Activated naive CD8-positive, alpha-beta T cell treated with anti-CD3 and anti-CD28 coated beads, Interleukin-2, amount 10 ng/mL, durations not matched to agents 7 days and 5 days (primary cell): ENCODE data around the gene NHLRC2. TPM values are rescaled to one million over a fixed set of nuclear protein-coding genes. Genes with fewer than 3 reads are reported as not detected.

Source experiments
- ATAC-seq: fragments of 150-1000 bp; cut with Tn5 transposase; one replicate; pipeline ENCODE4 v1.10.0; 2021; ENCODE audit warnings: low read depth, moderate library complexity
- POLR2A ChIA-PET: fragments of 350-600 bp; sonication (Branson Sonifier 250); formaldehyde crosslinking; loops from one replicate; lab custom pipeline; 2021; ENCODE audit warnings: antibody characterized with exemption; lab: Charles Lee
- DNase-seq: peaks from one replicate; pipeline ENCODE4 v3.0.0; 2021
- H3K27ac Mint-ChIP-seq: one replicate; pipeline ENCODE4 v1.8.0; 2022; ENCODE audit warnings: mild to moderate bottlenecking, mixed read lengths
- H3K27me3 Mint-ChIP-seq: one replicate; pipeline ENCODE4 v1.8.0; 2022; ENCODE audit warnings: mild to moderate bottlenecking, moderate library complexity, mixed read lengths
- H3K36me3 Mint-ChIP-seq: one replicate; pipeline ENCODE4 v1.8.0; 2021; ENCODE audit warnings: mild to moderate bottlenecking, mixed read lengths
- H3K4me1 Mint-ChIP-seq: one replicate; pipeline ENCODE4 v1.8.0; 2021; ENCODE audit warnings: mixed read lengths
- H3K4me3 Mint-ChIP-seq: one replicate; pipeline ENCODE4 v1.8.0; 2022; ENCODE audit warnings: mild to moderate bottlenecking, moderate library complexity, mixed read lengths
- H3K9me3 Mint-ChIP-seq: one replicate; pipeline ENCODE4 v1.8.0; 2021; ENCODE audit warnings: mixed read lengths
- total RNA-seq, 2 experiments: library from RNA; stranded (reverse); gene quantifications; one replicate each; pipeline ENCODE4 v1.2.3, GENCODE V29; 2021

Gene NHLRC2
- total RNA-seq, 2 experiments from 2014 or later = 26.3 to 26.5 TPM

DNA sequence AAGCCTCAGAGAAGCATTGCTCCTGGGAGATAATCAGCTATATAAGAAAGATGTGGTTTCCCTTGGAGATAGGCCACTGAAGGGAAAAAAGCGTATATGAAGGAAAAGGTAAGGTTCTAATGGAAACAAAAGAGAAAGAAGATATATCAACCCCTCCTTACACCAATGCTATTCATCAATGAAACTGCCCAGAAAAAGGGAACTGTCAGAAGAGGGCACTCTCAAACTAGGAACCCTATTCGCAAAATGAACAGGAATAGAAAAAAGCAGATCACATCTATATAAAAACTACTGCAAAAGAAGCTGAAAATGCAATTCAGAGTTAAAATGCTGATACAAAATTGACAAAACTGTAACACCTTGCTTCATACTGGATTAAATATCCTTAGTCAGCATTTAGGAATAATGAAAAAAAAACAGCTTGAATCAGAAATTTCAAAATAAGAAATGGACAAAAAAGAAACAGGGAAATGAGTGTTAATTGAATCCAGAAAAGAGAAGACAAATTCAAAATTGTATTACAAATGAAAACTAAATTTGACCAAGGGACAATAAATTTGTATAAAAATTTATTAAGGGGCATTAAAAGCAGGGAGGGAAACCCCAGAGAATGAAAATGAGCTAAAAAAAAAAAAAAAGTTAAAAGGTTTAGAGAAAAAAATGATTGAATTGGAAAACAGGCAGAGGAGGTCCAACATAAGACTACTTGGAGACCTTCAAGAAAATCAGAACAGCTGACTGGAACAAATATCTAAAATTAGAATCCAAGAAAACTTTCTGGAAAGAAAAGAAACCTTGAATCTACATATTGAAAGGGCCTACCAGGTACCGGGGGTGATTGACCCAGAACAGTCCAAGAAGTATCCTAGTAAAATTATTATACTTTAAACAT lies 17.9 kb downstream of the NHLRC2 start:
- Mint-ChIP-seq H3K9me3 (no peaks in the 10 kb centered on the region), H3K27me3 (no peaks in the 10 kb centered on the region), H3K36me3 (peaks cover 46% of the 10 kb centered on the region), H3K4me3 (no peak overlapping the region), H3K27ac (no peak overlapping the region), H3K4me1 (peaks cover 4% of the 10 kb centered on the region)
- POLR2A ChIA-PET = no interaction called here
- DNase-seq (no peak), ATAC-seq (no peak)

DNA sequence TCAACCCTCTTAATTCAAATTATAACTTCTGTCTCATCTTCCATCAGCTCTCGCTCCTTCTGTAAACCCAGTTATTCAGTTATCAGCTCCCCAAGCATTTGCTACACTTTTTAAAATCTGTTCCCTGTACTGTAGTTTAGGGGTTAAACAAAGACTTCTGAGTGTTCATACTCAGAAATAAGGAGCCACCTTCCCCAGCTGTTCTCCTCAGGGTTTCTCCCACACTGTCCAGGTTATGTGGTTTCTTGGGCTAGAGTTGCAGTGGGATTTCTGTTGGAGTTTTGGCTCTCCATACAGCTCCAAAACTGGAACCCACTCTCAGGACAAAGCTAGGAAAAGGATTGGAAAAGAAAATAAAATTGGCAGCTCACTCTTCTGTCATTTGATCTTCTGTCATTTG lies 20.8 kb downstream of the NHLRC2 start:
- POLR2A ChIA-PET = no interaction called here
- peaks cover 40% of the 10 kb centered on the region for H3K36me3 Mint-ChIP-seq
- H3K27ac Mint-ChIP-seq = no peak overlapping the region
- H3K9me3 Mint-ChIP-seq = no peaks in the 10 kb centered on the region
- DNase-seq (no peak), ATAC-seq (no peak)
- H3K4me3 Mint-ChIP-seq = no peak overlapping the region
- no peaks in the 10 kb centered on the region for H3K4me1 Mint-ChIP-seq
- H3K27me3 Mint-ChIP-seq = no peaks in the 10 kb centered on the region

DNA sequence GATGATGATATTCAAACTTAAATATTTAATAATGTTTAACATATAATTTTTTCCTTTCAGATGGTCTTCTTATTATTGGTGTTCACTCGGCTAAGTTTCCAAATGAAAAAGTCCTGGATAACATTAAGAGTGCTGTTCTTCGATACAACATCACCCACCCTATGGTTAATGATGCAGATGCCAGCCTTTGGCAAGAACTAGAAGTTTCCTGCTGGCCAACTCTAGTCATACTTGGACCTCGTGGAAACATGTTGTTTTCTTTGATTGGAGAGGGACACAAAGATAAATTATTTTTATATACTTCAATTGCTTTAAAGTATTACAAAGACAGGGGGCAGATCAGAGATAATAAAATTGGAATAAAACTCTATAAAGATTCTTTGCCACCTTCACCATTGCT lies 22.0 kb downstream of the NHLRC2 start:
- no peaks in the 10 kb centered on the region for H3K4me1 Mint-ChIP-seq
- DNase-seq (no peak), ATAC-seq (no peak)
- H3K4me3 Mint-ChIP-seq = no peak overlapping the region
- H3K36me3 Mint-ChIP-seq = peaks cover 41% of the 10 kb centered on the region
- POLR2A ChIA-PET = no interaction called here
- no peaks in the 10 kb centered on the region for H3K27me3 Mint-ChIP-seq
- no peak overlapping the region for H3K27ac Mint-ChIP-seq
- no peaks in the 10 kb centered on the region for H3K9me3 Mint-ChIP-seq

DNA sequence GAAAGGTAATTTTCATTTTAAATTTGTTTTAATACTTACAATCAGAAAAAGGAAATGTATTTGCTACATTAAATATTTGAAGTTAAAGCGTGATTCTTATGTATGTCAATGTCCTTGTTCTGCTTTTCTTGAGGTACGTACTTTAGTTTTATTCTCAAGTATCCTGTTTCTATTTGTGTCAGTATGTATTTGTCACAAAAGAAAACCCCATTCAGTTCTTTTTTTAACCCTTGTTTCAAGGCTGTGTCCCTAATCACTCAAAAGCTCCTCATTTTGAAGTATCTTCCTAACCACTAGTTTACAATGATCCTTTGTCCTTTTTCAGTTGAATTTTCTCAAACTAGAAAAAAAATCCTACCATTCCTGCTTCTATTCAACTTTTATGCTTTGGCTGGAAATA lies 25.2 kb downstream of the NHLRC2 start:
- DNase-seq = no peak
- no peak overlapping the region for H3K4me3 Mint-ChIP-seq
- POLR2A ChIA-PET = no interaction called here
- no peak for ATAC-seq
- no peaks in the 10 kb centered on the region for H3K9me3 Mint-ChIP-seq
- no peak overlapping the region for H3K27ac Mint-ChIP-seq
- H3K27me3 Mint-ChIP-seq = no peaks in the 10 kb centered on the region
- H3K4me1 Mint-ChIP-seq = peaks cover 10% of the 10 kb centered on the region
- peaks cover 46% of the 10 kb centered on the region for H3K36me3 Mint-ChIP-seq

DNA sequence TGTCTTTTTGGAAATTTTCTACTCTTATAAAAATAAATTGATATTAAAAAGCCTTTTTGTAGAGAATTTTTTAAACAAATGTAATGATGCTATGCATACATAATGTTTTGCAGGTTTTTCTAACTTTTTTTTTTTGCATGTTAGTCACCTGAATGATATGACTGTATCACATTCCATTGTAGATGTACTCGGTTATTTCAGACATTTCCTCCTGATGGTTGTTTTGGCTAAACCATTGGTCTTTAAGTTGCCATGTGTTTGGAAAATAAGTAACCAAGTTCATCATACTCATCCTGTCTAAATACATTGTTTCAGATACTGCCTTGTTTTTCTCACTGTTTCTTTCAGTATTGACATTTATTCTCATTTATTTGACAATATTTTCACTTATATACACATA lies 25.8 kb downstream of the NHLRC2 start:
- peaks cover 10% of the 10 kb centered on the region for H3K4me1 Mint-ChIP-seq
- no peaks in the 10 kb centered on the region for H3K27me3 Mint-ChIP-seq

DNA sequence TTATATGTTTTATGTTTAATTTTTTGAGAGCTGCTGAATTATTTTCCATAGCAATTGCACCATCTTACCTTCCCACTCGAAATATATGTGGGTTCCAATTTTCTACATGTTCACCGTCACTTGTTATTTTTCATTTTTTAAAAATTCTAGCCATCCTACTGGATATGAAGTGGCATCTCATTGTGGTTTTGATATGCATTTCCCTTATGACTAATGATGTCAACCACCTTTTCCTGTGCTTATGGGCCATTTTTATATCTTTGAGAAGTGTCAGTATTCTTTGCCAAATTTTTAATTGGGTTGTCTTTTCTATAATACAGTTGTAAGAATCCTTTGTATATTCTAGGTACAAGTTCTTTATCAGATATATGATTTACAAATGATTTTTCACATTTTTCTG lies 27.8 kb downstream of the NHLRC2 start:
- Mint-ChIP-seq H3K9me3 (no peaks in the 10 kb centered on the region), H3K27ac (no peak overlapping the region), H3K4me3 (no peak overlapping the region), H3K27me3 (no peaks in the 10 kb centered on the region), H3K36me3 (peaks cover 60% of the 10 kb centered on the region), H3K4me1 (peaks cover 10% of the 10 kb centered on the region)
- ATAC-seq = no peak
- no peak for DNase-seq
- POLR2A ChIA-PET = no interaction called here

More for the DNA sequence above, 25.8 kb downstream of the NHLRC2 start:
- no peak overlapping the region for H3K4me3 Mint-ChIP-seq
- peaks cover 44% of the 10 kb centered on the region for H3K36me3 Mint-ChIP-seq
- no peaks in the 10 kb centered on the region for H3K9me3 Mint-ChIP-seq
- ATAC-seq = no peak
- no peak overlapping the region for H3K27ac Mint-ChIP-seq
- DNase-seq = no peak
- POLR2A ChIA-PET = no interaction called here

DNA sequence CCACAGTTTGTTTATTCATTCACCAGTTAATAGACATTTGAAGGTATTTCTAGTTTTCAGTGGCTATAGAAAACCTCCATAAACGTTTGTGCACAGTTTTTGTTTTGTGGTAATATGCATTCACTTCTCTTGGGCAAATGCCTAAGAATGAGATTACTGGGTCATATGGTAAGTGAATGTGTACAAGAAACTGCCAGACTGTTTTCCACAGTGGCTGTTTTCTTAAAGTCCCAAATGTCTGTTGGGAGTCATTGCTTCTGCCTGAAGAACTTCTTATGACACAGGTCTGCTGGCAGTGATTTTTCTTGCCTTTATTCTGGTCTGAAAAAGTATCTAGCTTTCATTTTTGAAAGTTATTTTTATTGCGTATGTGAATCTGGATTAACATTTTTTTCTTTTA lies 35.5 kb downstream of the NHLRC2 start:
- DNase-seq (no peak), ATAC-seq (no peak)
- Mint-ChIP-seq H3K4me1 (peaks cover 3% of the 10 kb centered on the region), H3K27ac (no peak overlapping the region), H3K27me3 (no peaks in the 10 kb centered on the region), H3K4me3 (no peak overlapping the region), H3K9me3 (no peaks in the 10 kb centered on the region), H3K36me3 (peaks cover 46% of the 10 kb centered on the region)
- POLR2A ChIA-PET = no interaction called here

DNA sequence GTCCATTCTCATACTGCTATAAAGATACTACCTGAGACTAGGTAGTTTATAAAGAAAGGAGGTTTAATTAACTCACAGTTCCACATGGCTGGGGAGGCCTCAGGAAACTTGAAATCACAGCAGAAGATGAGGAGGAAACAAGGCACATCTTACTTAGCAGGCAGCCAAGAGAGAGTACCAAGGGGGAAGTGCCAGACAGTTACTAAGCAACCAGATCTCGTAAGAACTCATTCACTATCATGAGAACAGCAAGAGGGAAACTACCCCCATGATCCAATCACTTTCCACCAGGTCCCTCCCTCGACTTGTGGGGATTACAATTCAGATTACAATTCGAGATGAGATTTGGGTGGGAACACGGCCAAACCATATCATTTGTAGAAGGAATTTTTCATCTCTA lies 36.3 kb downstream of the NHLRC2 start:
- Mint-ChIP-seq H3K36me3 (peaks cover 43% of the 10 kb centered on the region), H3K4me3 (no peak overlapping the region), H3K27me3 (no peaks in the 10 kb centered on the region), H3K9me3 (peaks cover 2% of the 10 kb centered on the region), H3K4me1 (peaks cover 3% of the 10 kb centered on the region), H3K27ac (no peak overlapping the region)
- no peak for ATAC-seq
- POLR2A ChIA-PET = no interaction called here
- no peak for DNase-seq

DNA sequence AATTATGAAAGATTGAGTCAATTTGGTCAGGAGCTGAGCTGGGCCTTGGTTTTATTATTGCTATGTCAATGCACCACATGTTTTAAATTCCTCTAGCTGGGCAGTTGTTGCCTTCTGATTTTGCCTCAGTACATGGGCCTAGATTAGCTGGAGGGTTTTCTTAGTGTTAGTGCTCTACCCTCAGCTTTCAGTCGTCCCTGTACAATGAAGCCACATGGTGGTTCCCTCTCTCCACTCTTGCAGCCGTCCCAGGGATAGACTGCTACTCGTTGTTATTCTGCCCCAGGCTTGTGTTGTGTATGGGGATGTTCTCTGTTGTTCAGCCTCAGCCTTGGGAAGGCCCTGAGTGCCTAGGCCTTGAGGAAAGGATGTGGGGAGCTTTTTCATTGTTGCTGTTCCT lies 37.0 kb downstream of the NHLRC2 start:
- Mint-ChIP-seq H3K9me3 (peaks cover 2% of the 10 kb centered on the region), H3K27me3 (no peaks in the 10 kb centered on the region), H3K27ac (no peak overlapping the region), H3K4me1 (peaks cover 3% of the 10 kb centered on the region), H3K36me3 (peaks cover 37% of the 10 kb centered on the region), H3K4me3 (no peak overlapping the region)
- DNase-seq (no peak), ATAC-seq (no peak)
- POLR2A ChIA-PET = no interaction called here

DNA sequence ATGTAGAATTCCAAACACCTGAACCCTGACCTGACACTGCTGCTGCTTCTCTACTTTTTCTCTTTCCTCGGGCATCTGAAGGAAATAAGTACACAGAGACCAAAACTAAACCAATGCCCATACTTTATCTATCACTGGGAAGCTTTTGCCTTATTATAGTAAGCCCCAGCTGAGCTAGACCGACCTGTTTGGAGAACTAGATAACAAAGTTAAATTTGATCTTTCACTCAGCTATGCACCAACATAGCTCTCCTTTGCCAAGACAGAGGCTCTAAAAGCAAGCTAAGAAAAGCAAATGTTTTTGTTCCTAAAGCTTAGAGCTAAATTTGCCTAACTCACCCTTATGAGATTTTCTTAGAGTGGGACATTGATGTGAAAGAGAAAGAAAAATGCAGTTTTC lies 39.1 kb downstream of the NHLRC2 start:
- peaks cover 25% of the 10 kb centered on the region for H3K36me3 Mint-ChIP-seq
- ATAC-seq (no peak), DNase-seq (no peak)
- H3K27me3 Mint-ChIP-seq = no peaks in the 10 kb centered on the region
- no peak overlapping the region for H3K27ac Mint-ChIP-seq
- POLR2A ChIA-PET = no interaction called here
- H3K4me1 Mint-ChIP-seq = peaks cover 5% of the 10 kb centered on the region
- H3K4me3 Mint-ChIP-seq = no peak overlapping the region
- H3K9me3 Mint-ChIP-seq = peaks cover 2% of the 10 kb centered on the region

DNA sequence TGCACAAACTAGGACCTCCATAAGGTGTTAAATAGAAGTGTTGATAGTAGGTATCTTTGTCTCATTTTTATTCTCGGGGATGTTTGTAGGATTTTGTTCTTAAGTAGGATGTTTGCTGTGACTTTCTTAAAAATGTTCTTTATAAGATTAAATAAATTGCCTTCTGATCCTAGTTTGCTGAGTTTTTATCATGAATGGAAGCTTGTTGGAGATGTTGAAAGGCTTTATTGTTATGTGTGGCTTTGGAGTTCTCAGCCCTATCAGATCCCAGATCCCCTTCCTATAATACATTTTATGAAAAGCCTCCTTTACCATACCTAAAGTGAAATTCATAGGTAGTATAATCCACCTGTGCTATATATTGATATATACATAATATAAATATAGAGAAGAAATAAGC lies 40.1 kb downstream of the NHLRC2 start:
- POLR2A ChIA-PET = no interaction called here
- DNase-seq (no peak), ATAC-seq (no peak)
- no peaks in the 10 kb centered on the region for H3K27me3 Mint-ChIP-seq
- no peak overlapping the region for H3K4me3 Mint-ChIP-seq
- peaks cover 5% of the 10 kb centered on the region for H3K4me1 Mint-ChIP-seq
- H3K27ac Mint-ChIP-seq = no peak overlapping the region
- peaks cover 30% of the 10 kb centered on the region for H3K36me3 Mint-ChIP-seq
- peaks cover 2% of the 10 kb centered on the region for H3K9me3 Mint-ChIP-seq

DNA sequence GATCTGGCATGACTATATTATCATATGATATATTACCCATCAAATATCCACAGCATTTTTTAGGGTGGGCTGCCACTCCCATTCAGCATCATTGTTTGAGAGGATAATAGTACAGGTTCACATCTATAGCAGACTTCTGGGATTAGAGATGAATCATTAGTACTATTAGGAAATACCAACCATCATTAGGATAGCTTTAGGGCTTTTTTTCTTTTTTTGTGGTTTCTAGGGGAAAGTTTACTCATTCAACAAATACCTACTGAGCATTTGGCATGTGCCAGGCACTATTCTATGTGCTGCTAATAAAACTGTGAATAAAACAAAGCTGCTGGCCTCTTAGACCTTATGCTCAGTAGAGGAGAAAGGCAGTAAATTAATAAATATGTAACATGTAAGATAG lies 40.6 kb downstream of the NHLRC2 start:
- peaks cover 5% of the 10 kb centered on the region for H3K4me1 Mint-ChIP-seq
- POLR2A ChIA-PET = no interaction called here
- peaks cover 2% of the 10 kb centered on the region for H3K9me3 Mint-ChIP-seq
- no peaks in the 10 kb centered on the region for H3K27me3 Mint-ChIP-seq
- DNase-seq (no peak), ATAC-seq (no peak)
- H3K27ac Mint-ChIP-seq = no peak overlapping the region
- H3K4me3 Mint-ChIP-seq = no peak overlapping the region
- H3K36me3 Mint-ChIP-seq = peaks cover 30% of the 10 kb centered on the region

DNA sequence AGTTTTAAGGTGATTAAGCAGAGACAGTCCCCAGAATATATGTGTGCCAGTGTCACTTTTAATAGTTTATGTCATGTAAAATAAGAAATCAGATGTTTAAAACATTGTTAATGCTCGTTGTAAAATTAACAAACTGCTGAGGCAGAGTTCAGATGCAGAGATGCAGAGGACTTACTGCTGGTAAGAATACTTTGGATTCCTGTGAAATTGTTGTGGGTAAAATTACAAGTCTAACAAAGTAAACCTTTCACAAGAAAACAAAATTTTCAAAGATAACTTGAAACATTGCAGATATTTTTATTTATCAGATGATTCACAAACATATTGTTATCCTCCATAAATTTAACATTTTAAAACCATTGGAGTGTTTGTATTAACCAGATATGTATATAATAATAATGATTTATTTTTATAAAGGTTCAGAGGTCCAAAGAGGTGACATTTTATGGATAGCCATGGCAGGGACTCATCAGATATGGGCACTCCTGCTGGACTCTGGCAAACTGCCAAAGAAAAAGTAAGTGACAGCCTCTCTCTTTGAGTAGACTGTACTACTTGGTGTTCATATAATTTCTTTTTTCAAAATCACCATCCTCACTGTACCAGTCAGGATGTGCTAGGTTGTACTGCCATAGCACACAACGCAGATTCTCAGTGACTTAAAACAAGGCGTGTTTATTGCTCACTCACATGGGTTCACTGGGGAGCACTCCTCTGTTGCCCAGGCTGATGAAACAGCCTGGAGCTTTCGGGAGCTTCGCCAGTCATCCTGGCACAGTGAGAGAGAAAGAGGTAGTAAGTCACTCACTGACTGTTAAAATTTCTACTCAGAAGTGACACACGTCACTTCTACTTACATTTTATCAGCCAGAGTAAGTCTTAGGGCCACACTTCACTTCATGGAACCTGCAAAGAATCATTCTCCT lies 43.5 kb downstream of the NHLRC2 start:
- peaks cover 2% of the 10 kb centered on the region for H3K9me3 Mint-ChIP-seq
- POLR2A ChIA-PET = no interaction called here
- peaks cover 30% of the 10 kb centered on the region for H3K36me3 Mint-ChIP-seq

More for the DNA sequence above, 43.5 kb downstream of the NHLRC2 start:
- peaks cover 2% of the 10 kb centered on the region for H3K4me1 Mint-ChIP-seq
- DNase-seq = no peak
- no peaks in the 10 kb centered on the region for H3K27me3 Mint-ChIP-seq
- H3K27ac Mint-ChIP-seq = no peak overlapping the region
- ATAC-seq = no peak
- no peak overlapping the region for H3K4me3 Mint-ChIP-seq
